IPS-NIHi7 (cell line): ENCODE results near the gene SLC25A39.
A peak's percentile ranks its signal among the peaks of the same experiment; 100 is the strongest.
"Not testable (repeated sequence)": the region's sequence is repeated elsewhere in the genome, so short reads cannot be mapped to it uniquely, and the experiment has no call there.

Experiments
- DNase-seq: peaks from one replicate; pipeline ENCODE4 v3.0.0; 2012; ENCODE audit warnings: mixed read lengths; ENCODE audit errors: extremely low spot score

SLC25A39 gene

GRCh38 chr17:44354582-44355561 is 30.2 kb upstream of the SLC25A39 start:
- DNase-seq: peak; percentile 87

- DNase-seq: peak; percentile 58
These were observed 29.2 kb upstream of the SLC25A39 start for GRCh38 chr17:44353672-44354331.

- no peak for DNase-seq
These were observed 28.4 kb upstream of the SLC25A39 start for GRCh38 chr17:44352828-44353671.

GRCh38 chr17:44351961-44352827 is 27.6 kb upstream of the SLC25A39 start:
- DNase-seq: no peak

GRCh38 chr17:44351464-44351863 is 26.8 kb upstream of the SLC25A39 start:
- no peak for DNase-seq

- peak; percentile 83 for DNase-seq
These were observed 26.2 kb upstream of the SLC25A39 start for GRCh38 chr17:44350733-44351226.

- DNase-seq: no peak
These were observed 25.0 kb upstream of the SLC25A39 start for GRCh38 chr17:44349553-44350070.

- DNase-seq: no peak
These were observed 24.4 kb upstream of the SLC25A39 start for GRCh38 chr17:44348988-44349364.

- DNase-seq: no peak
These were observed 23.8 kb upstream of the SLC25A39 start for GRCh38 chr17:44348234-44348987.

- not testable (repeated sequence) for DNase-seq
These were observed 22.8 kb upstream of the SLC25A39 start for GRCh38 chr17:44347206-44348055.

GRCh38 chr17:44346064-44346844 is 21.6 kb upstream of the SLC25A39 start:
- no peak for DNase-seq

- peak; percentile 73 for DNase-seq
These were observed 20.9 kb upstream of the SLC25A39 start for GRCh38 chr17:44345454-44346026.

GRCh38 chr17:44344939-44345453 is 20.4 kb upstream of the SLC25A39 start, which contains the start of gene GRN:
GRN (plus strand) TSS chr17:44345302; CDS start chr17:44349165, 3,863 bp downstream.
- peak; percentile 99 for DNase-seq

- no peak for DNase-seq
These were observed 19.0 kb upstream of the SLC25A39 start for GRCh38 chr17:44343510-44344209.

GRCh38 chr17:44340553-44340952 is 15.9 kb upstream of the SLC25A39 start:
- not testable (repeated sequence) for DNase-seq

GRCh38 chr17:44338702-44339101 is 14.1 kb upstream of the SLC25A39 start:
- DNase-seq: no peak

GRCh38 chr17:44335968-44336367 is 11.3 kb upstream of the SLC25A39 start:
- DNase-seq: no peak
